GM12878 (cell line): ENCODE results near the gene IL16.

Source experiments
- CTCF ChIP-seq, 3 experiments: IDR thresholded peaks in 2 of 3; conservative IDR thresholded peaks in 1 of 3; 2 replicates each; pipeline ENCODE4 v1.5.1; 2011; ENCODE audit warnings: low read depth in 3 of 3, low read length in 3 of 3, mild to moderate bottlenecking in 3 of 3, control low read depth in 2 of 3, moderate library complexity in 2 of 3, inconsistent platforms in 1 of 3, mixed read lengths in 1 of 3; ENCODE audit not compliant: control insufficient read depth in 2 of 3, insufficient read depth in 1 of 3; ENCODE audit errors: extremely low read depth in 1 of 3
- YBX1 ChIP-seq: fragments of 450-650 bp; IDR thresholded peaks from 2 replicates; pipeline ENCODE4 v1.6.1; 2016; ENCODE audit warnings: antibody characterized with exemption
- YY1 ChIP-seq: IDR thresholded peaks from 2 replicates; pipeline ENCODE4 v1.6.1; 2011; ENCODE audit warnings: low read depth, mild to moderate bottlenecking, low read length

- no peak for TF ChIP-seq YY1
- TF ChIP-seq YBX1 = no peak
- peak in 2 of 3 experiments; percentile 12 to 25; a peak in 2 of 6 replicates for TF ChIP-seq CTCF (IDR thresholded peaks at IDR 0.05 in 2 of 3, conservative IDR thresholded peaks at IDR 0.05 in 1 of 3; ENCODE audit: control insufficient read depth in 2 of 3, extremely low read depth in 1 of 3, insufficient read depth in 1 of 3, low read depth in 3 of 3, low read length in 3 of 3)
These were observed 60.2 kb downstream of the IL16 start for GRCh38 chr15:81256916-81257315.
